Smooth muscle cell (in vitro differentiated cells): Measurements from ENCODE around the gene MYZAP. TPM values are rescaled to one million over a fixed set of nuclear protein-coding genes. Genes with fewer than 3 reads are reported as not detected.

ENCODE experiments used
- DNase-seq: peaks from one replicate; lab custom pipeline; 2025; ENCODE audit not compliant: unreplicated experiment; lab: John Stamatoyannopoulos, UW
- H2AFZ ChIP-seq: fragments of 200-600 bp; sonication (generic); 2 replicates; pipeline ENCODE4 v1.6.0; 2016; ENCODE audit warnings: antibody characterized with exemption, low read depth, mild to moderate bottlenecking
- H3F3A ChIP-seq: fragments of 200-600 bp; sonication (generic); 2 replicates; pipeline ENCODE4 v1.6.0; 2017; ENCODE audit warnings: antibody characterized with exemption, low read depth
- H3K27ac ChIP-seq: fragments of 200-600 bp; sonication (generic); 2 replicates; pipeline ENCODE4 v1.5.1; 2016; ENCODE audit warnings: low read depth, mild to moderate bottlenecking
- H3K27me3 ChIP-seq: fragments of 200-600 bp; sonication (generic); 2 replicates; pipeline ENCODE4 v1.6.1; 2016; ENCODE audit warnings: low read depth, mild to moderate bottlenecking
- H3K36me3 ChIP-seq: fragments of 200-600 bp; sonication (generic); 2 replicates; pipeline ENCODE4 v1.5.1; 2016; ENCODE audit warnings: low read depth
- H3K4me1 ChIP-seq: fragments of 200-600 bp; sonication (generic); 2 replicates; pipeline ENCODE4 v1.5.1; 2016; ENCODE audit warnings: low read depth
- H3K4me2 ChIP-seq: fragments of 200-600 bp; sonication (generic); 2 replicates; pipeline ENCODE4 v1.6.0; 2016; ENCODE audit warnings: mild to moderate bottlenecking
- H3K4me3 ChIP-seq: fragments of 200-600 bp; sonication (generic); 2 replicates; pipeline ENCODE4 v1.5.1; 2016; ENCODE audit warnings: mild to moderate bottlenecking
- H3K79me2 ChIP-seq: fragments of 200-600 bp; sonication (generic); 2 replicates; pipeline ENCODE4 v1.6.0; 2016; ENCODE audit warnings: low read depth, mild to moderate bottlenecking
- H3K9ac ChIP-seq: fragments of 200-600 bp; sonication (generic); 2 replicates; pipeline ENCODE4 v1.6.0; 2016; ENCODE audit warnings: low read depth
- H3K9me3 ChIP-seq: fragments of 200-600 bp; sonication (generic); replicated peaks from 2 replicates; pipeline ENCODE4 v1.5.1; 2016; ENCODE audit warnings: low read depth
- H4K20me1 ChIP-seq: fragments of 200-600 bp; sonication (generic); 2 replicates; pipeline ENCODE4 v1.6.0; 2016; ENCODE audit warnings: low read depth
- CTCF ChIP-seq: fragments of 200-600 bp; sonication (generic); IDR thresholded peaks from 2 replicates; pipeline ENCODE4 v1.5.1; 2017; ENCODE audit warnings: borderline replicate concordance, mild to moderate bottlenecking, antibody characterized with exemption; ENCODE audit not compliant: insufficient read depth, poor library complexity, severe bottlenecking
- WGBS: methylation state at CpG from one replicate; pipeline ENCODE4 v1.1.7; 2016; ENCODE audit warnings: low lambda C conversion rate; 5-methylcytosine and 5-hydroxymethylcytosine counted together
- polyA plus RNA-seq: library from polyadenylated mRNA; unstranded; fragments of >200 nt; fragmentation: Nextera tagmentation; extraction: Ambion mirVana; gene quantifications from 2 replicates; pipeline ENCODE4 v1.2.1, GENCODE V29; 2016
- total RNA-seq: library from RNA; depleted of rRNA; stranded (reverse); fragments of >200 nt; gene quantifications from 2 replicates; pipeline ENCODE4 v1.2.3, GENCODE V29; 2014

Gene MYZAP
- total RNA-seq: 0.09 and 0.81 TPM in 2 replicates
- 0.35 and 0.65 TPM in 2 replicates for polyA plus RNA-seq

GRCh38 chr15:57591822-57592367 is at the start of gene MYZAP:
Gene MYZAP, plus strand, starts transcription at chr15:57591904. Its CDS starts 131 bp downstream, at chr15:57592035.
- DNase-seq: no peak
- Histone ChIP-seq H3K4me2 (peak within 1 kb of the TSS; percentile 92), H3K9ac (no peak within 1 kb of the TSS), H3K4me3 (peak within 1 kb of the TSS; percentile 62), H3K4me1 (no peaks in the 10 kb centered on the region), H3K36me3 (no peaks in the 10 kb centered on the region), H2AFZ (peak within 1 kb of the TSS; percentile 87), H3K27me3 (no peaks in the 10 kb centered on the region), H3K9me3 (no peaks in the 10 kb centered on the region), H3K79me2 (no peaks in the 10 kb centered on the region), H3F3A (no peaks in the 10 kb centered on the region), H3K27ac (no peak within 1 kb of the TSS), H4K20me1 (no peaks in the 10 kb centered on the region)
- under 1% methylated on average over 30 of the region's 58 CpGs for WGBS
- TF ChIP-seq CTCF: no peak

GRCh38 chr15:57542505-57542817 is 49.2 kb upstream of the MYZAP start:
- WGBS: 27% methylated on average over 4 of the region's 4 CpGs
- no peak overlapping the region for H2AFZ ChIP-seq
- TF ChIP-seq CTCF: no peak
- H3K4me3 ChIP-seq: no peak overlapping the region
- H3K36me3 ChIP-seq: no peaks in the 10 kb centered on the region
- H3K4me2 ChIP-seq: no peak overlapping the region
- no peak overlapping the region for H3K9ac ChIP-seq
- H3K27ac ChIP-seq: no peak overlapping the region
- no peaks in the 10 kb centered on the region for H4K20me1 ChIP-seq
- H3F3A ChIP-seq: no peaks in the 10 kb centered on the region
- H3K27me3 ChIP-seq: no peaks in the 10 kb centered on the region
- no peaks in the 10 kb centered on the region for H3K79me2 ChIP-seq
- no peak for DNase-seq
- H3K9me3 ChIP-seq: no peaks in the 10 kb centered on the region
- H3K4me1 ChIP-seq: no peaks in the 10 kb centered on the region

GRCh38 chr15:57544848-57545480 is 46.7 kb upstream of the MYZAP start:
- Histone ChIP-seq H3K36me3 (no peaks in the 10 kb centered on the region), H2AFZ (no peak overlapping the region)
- WGBS: 92% methylated on average over 11 of the region's 11 CpGs

More at GRCh38 chr15:57544848-57545480, 46.7 kb upstream of the MYZAP start:
- Histone ChIP-seq H3K9me3 (no peaks in the 10 kb centered on the region), H4K20me1 (no peaks in the 10 kb centered on the region), H3K79me2 (no peaks in the 10 kb centered on the region), H3F3A (no peaks in the 10 kb centered on the region), H3K4me2 (no peak overlapping the region), H3K27me3 (no peaks in the 10 kb centered on the region), H3K9ac (no peak overlapping the region), H3K4me3 (no peak overlapping the region), H3K27ac (no peak overlapping the region), H3K4me1 (no peaks in the 10 kb centered on the region)
- no peak for DNase-seq
- no peak for TF ChIP-seq CTCF
